ENCODE measurements around the gene VMO1.

VMO1 gene

DNA sequence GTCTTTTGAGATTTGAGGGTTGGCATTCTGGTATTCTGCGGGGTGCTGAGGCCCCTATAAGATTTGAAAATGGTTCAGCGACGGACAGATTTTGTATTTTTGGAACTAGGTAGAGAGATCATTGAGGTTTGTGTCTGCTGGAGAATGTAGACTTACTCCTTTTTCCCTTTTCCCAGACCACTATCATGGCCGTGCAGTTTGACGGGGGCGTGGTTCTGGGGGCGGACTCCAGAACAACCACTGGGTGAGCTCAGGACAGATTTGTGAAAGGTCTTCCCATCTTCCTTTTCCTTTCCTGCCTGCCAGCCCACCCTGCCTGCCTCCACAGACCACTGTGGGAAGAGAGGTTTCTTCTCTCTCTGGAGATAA lies 10.4 kb upstream of the VMO1 start:
- peak; percentile 55 for DNase-seq

DNA sequence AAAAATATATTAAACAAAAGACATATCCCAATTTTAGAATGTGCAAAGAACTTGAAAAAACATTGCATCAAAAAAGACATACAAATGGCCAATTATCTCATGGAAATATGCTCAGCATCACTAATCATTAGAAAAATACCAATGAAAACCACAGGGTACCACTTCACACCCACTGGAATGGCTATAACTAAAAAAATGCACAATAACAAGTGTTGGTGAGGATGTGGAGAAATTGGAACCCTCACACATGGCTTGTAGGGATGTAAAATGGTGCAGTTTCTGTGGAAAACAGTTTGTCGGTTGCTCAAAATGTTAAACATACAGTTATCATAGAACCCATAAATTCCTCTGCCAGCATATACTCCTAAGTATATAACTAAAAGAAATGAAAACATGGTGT lies 9.0 kb upstream of the VMO1 start:
- DNase-seq = no peak

DNA sequence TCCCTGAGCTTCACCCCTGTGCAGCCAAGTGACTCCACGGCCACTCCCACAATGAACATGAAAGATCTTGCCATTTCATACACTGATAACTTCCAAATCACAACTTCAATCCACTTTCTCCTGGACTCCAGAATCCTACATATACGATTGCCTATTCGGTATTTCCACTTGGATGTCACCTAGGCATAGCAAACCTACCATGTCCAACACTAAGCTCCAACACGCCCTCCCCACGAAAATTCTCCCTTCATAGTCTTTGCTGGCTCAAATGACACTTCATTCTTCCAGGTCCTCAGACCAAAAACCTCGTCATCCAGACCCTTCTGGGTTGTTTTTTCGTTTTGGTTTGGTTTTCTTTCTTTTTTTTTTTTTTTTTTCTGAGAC lies 4.5 kb upstream of the VMO1 start:
- no peak for DNase-seq

DNA sequence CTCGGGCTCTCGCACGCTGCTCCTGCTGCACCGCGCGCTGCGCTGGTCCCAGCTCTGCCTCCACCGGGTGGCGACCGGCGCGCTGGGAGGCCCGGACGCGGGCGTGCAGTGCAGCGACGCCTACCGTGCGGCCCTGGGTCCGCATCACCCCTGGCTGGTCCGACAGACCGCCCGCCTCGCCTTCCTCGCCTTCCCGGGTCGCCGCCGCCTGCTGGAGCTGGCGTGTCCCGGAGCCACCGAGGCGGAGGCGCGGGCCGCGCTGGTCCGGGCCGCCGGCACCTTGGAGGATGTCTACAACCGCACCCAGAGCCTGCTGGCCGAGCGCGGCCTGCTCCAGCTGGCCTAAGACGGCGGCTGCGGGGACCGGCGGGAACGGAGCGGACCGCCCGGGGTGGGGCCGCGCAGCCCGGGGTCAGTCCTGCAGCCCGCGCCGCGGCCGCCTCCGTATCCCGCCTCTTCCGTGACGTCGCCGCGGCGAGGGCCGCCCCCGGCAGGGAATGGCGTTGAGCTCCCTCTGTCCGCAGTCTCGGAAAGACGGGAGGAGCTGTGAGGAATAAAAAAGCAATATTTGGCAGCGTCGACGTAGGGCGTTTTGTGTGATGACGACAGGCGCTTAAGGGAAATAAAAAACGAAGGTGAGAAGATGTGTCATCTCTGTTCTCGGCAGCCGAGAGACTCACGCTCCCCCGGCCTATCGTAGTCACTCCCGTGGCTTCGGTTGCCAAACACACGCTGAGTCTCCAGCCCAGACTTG lies 4.0 kb upstream of the VMO1 start:
- peak; percentile 89 for DNase-seq

DNA sequence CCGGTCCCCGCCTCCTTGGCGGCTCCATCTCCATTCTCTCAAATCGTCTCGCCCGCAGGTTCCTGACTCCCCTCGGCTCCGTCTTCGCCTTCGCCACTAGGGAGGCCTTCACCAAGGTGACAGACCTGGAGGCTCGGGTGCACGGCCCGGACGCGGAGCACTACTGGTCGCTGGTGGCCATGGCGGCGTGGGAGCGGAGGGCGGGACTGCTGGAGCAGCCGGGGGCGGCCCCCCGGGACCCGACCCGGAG lies 3.5 kb upstream of the VMO1 start:
- no peak for DNase-seq

DNA sequence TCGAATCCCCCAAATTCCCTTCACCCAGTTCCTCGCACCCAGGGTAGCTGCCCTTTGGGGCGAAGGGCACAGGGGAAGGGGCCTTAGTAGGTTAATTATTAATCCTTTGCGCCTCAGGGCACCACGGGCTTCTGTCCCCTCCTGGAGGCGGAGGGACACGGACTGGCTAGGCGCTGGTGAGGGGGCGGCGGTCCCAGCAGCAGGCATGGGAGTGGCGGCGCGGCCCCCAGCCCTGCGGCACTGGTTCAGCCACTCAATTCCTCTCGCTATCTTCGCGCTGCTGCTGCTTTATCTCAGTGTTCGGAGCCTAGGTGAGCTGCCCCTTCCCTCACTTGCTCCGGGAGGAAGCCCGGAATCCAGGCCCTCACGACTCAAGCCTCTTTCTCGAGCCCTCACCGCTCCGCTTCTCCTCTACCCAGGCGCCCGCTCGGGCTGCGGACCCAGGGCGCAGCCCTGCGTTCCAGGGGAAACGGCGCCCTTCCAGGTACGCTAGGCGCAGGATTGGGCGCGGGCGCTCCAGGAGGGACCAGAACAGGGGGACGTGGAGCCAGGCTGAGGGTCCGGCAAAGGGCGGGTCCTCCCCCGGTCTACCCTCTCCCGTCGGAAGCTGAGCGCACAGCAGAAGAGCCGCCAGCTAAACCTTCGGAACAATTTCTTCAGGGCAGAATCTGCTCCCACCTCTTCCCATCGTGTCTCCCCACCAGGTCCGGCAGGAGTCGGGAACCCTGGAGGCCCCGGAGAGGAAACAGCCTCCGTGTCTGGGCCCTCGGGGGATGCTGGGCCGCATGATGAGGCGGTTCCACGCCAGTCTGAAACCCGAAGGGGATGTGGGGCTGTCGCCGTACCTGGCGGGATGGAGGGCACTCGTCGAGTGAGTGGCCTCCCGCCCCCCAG lies 2.9 kb upstream of the VMO1 start, which contains the start of gene GLTPD2:
Gene GLTPD2, plus strand, starts transcription at position 158 of the 894 bp plus-strand sequence. Its CDS starts 48 bp downstream, at position 206.
- no peak for DNase-seq

DNA sequence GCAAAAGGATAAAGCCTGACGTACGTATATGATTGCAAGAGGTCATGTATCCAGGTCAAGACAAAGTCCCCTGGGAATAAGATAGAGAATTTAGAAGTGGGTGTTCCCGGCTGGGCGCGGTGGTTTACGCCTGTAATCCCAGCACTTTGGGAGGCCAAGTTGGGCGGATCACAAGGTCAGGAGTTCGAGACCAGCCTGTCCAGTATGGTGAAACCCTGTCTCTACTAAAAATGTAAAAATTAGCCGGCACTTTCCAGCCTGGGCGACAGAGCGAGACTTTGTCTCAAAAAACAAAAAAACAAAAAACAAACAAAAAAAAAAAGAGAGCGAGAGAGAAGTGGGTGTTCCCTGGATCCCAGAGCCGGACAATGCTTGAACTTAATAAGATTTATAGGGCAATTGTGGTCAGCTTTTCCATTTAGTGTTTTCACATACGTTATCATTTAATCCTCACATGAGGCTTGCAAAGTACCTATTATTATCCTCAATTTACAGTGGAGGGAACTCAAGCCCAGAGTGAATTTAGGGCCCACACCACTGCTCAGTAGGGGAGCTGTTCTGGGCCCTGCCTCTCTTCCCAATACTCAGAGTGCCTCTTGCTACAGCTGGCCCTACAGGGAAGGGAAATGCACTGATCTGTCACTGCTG lies 2.1 kb upstream of the VMO1 start:
- DNase-seq = no peak

DNA sequence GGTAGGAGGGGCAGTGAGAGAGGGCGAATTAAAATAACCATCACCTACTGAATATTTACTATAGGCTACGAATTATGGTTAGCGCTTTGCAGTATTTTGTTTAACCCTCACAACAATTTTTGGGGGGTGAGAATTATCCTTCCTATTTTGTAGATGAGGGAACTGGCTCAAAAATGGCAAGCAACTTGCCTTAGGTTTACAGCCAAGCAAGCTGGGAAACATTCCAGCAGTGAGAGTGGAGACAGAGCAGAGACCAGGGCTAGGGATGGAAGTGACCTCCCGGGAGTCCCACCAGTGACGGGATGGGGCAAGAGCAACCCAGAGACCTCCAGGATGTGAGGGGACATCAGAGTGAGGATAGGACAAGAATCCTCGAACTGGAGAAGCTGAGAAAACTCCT lies 352 bp upstream of the VMO1 start:
- no peak for DNase-seq

DNA sequence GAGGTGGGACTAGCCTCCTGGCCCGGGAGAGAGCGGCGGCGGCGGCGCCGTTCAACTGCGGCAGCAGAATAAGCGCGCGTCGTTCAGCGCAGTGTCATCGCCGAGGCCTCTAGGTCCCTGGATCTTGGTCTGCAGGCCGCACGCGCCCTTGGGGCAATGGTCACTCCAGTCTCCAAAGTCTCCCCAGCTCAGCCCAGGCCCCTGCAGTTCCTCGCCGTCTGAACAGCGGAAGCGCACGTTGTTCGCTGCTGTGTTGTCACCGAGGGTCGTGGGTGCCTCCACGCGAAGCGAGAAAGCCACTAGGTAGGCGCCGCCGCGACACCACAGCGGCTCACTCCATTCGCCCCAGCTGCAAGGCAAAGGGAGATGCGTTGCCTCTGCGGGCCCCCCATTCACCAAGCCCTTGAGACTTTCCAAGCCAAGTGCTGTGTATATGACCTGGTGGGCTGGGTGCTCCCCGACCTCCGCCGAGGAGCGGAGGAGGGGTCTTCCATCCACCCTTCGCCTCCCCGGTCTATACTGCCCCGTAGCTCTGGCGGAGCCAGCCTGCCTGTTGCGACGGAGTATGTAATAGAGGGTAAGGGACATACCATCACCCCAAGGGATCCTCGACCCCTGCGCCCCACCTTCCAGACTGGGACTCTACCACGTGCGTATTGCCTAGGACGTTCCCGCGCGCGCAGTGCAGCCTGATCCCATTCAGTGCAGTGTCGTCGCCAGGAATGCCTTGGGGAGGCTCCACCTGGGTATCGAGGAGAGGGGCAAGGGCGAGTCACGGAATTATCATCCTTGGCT lies 656 bp downstream of the VMO1 start:
- DNase-seq = no peak

DNA sequence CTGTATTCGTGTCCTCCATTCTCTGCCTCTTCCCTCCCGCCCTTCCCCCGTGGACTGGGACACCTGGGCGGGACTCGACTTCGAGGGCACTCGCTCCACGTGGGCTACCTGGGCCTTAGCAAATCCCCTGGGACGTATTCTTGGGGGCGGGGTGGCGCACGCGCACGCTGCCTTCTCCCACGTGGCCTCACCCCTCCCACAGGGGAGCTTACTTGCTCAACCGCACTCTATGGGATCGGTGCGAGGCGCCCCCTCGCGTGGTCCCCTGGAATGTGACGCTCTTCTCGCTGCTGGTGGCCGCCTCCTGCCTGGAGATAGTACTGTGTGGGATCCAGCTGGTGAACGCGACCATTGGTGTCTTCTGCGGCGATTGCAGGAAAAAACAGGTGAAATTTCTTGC lies 3.5 kb downstream of the VMO1 start:
- no peak for DNase-seq

DNA sequence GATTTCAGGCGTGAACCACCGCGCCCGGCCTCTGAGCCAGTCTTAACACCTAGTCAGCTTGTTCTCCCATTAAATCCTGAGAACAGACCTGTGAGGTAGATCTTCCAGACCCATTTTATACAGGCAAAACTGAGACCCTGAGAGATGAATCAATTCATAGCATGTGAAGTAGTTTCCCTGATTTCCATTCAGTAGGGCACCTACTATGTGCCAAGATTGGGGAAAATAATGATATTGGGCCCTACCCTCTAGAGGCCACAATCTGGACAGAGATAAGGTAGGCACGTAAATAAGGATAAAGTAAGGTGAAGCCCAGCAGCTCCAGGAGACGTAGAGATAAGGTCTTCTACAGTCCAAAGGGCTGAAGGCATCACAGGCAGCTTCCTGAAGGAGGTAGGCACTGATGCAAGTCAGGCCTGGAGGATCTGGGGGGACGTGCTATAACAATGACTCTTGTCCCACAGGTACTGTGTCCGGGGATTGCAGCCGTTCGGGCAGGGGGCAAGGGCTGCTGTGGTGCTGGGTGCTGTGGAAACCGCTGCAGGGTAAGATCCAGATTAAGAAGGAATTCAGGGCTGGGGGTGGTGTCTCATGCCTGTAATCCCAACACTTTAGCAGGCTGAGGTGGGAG lies 5.7 kb downstream of the VMO1 start:
- no peak for DNase-seq

DNA sequence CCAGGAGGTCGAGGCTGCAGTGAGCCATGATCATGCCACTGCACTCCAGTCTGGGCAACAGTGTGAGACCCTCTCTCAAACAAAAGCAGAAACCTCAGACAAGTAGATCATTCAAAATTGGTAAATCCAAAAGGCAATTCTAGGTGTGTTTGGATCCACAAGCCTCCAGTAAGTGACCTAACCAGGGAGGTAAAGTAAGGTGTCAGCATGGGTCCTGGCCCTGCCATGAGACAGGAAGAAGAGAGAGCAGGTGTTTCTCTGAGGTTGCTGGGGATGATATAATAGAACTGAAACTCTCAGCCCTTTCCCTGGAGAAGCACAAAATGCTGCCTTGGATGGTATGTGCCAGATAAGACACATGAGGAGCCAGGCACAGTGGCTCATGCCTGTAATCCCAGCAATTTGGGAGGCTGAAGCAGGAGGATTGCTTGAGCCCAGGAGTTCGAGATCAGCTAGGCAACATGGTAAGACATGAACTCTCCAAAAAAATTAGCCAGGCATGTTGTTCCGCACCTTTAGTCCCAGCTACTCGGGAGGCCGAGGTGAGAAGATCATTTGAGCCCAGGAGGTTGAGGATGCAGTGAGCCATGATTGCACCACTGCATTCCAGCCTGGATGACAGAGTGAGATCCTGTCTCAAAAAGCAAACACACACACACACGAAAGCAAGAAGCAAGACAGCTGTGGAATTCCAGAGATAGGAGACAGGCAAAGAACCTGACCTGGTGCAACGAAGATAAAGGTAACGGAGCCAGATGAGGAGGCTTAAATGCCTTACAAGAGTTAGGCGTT lies 8.0 kb downstream of the VMO1 start:
- peak; percentile 61 for DNase-seq

DNA sequence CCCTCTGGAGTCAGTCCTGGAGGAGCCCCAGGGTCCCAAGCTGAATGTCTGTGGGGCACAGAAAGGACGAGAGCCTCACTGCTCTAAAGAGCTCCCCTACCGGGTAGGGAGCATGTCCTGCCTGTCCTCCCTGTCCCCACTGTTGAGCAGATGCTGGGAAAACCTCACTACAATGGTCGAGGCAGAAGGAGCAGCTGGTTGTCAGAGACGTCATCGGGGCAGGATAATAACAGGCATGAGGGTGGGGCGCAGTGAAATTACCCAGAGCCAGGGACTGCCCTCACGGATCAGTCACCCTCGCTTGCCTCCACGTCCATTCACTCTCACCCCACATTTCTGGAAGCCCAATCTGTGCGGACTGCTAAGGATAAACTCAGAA lies 13.9 kb downstream of the VMO1 start:
- no peak for DNase-seq

DNA sequence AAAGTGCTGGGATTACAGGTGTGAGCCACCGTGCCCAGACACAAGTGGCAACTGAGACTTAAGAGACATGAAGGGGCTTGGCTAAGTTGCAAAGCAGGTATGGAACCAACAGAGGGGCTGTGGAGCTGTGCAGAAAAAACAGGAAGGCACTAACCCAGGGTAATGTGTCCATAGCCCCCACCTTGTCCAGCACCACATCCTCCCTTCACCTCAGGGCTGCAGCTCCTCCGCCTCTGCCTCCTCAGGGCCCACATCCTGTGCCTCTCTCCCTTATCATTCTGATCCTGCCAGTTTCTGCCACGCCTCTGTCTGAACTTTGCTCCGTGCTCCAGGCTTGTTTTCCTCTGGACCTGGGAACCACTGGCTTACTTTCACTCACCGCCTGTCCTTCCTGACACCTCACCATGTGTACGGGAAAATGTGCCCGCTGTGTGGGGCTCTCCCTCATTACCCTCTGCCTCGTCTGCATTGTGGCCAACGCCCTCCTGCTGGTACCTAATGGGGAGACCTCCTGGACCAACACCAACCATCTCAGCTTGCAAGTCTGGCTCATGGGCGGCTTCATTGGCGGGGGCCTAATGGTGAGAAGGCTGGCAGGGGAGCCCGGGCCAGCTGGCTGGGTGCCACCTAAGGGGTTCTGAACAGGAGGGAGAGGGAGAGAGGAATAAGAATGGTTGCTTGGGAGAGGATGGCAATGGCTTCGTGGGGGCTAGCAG lies 14.5 kb downstream of the VMO1 start, which contains the start of gene TM4SF5:
Gene TM4SF5, plus strand, starts transcription at position 368 of the 716 bp plus-strand sequence. Its CDS starts 37 bp downstream, at position 405.
- DNase-seq = peak; percentile 61

DNA sequence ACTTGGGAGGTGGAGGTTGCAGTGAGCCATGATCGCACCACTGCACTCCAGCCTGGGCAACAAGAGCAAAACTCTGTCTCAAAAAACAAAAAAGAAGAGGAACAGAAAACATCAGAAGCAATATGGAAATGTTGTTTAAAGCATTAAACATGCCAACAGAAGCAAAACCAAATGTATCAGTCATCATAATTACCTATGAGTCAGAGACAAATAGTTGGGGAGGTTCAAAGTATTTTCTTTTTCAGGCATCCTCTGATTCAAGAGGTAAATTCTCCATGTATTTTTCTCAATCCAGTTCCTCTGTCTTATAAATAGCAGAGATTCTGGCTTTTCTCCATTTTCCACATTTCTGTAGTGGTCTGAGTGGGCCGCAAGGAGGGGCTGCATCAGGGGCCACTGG lies 16.5 kb downstream of the VMO1 start:
- no peak for DNase-seq

DNA sequence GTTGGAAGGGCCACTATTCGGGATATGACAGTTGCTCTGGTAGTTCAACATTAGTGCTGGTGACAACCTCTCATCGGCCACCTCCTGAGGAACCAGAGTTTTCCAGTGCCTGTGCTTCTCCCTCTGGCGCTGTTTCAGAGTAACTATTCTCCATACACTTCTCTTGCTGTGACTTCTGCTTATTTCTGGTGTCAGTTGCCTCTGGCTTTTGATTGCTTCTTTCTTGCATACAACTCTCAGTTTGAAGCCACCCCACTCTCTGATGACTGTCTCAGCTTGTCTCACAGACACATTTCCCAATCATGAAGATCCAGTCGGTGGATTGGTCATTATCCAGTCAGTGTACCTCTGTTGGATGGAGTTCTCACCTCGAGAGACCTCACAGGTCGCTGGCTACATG lies 17.9 kb downstream of the VMO1 start:
- no peak for DNase-seq

DNA sequence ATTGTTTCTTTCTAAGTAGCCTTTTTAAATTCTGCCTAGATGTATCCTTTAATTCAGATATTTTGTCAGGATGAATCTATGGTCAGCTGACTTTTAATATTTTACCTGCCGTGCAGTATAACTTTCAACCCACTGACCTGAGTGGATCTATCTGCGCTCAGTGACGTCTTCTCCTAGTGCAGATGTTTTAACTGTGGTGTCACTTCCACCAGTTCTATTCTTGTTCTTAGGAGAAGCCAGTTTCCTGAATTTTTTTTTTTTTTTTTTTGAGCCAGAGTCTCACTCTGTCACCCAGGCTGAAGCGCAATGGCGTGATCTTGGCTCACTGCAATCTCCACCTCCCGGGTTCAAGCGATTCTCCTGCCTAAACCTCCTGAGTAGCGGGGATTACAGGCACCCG lies 19.4 kb downstream of the VMO1 start:
- no peak for DNase-seq

DNA sequence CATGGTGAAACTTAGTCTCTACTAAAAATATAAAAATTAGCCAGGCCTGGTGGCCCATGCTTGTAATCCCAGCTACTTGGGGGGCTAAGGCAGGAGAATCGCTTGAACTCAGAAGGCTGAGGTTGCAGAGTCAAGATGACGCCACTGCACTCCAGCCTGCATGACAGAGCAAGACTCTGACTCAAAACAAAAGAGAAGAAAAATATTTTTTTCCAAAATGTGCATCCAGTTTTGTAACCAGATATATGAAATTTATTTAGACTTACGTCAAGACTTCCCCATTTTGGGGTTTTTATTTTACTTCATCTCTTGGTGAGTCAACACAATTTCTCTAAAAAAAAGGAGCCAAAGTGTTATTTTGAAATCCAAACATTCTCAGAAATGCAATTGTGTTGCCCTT lies 20.0 kb downstream of the VMO1 start:
- DNase-seq = no peak

DNA sequence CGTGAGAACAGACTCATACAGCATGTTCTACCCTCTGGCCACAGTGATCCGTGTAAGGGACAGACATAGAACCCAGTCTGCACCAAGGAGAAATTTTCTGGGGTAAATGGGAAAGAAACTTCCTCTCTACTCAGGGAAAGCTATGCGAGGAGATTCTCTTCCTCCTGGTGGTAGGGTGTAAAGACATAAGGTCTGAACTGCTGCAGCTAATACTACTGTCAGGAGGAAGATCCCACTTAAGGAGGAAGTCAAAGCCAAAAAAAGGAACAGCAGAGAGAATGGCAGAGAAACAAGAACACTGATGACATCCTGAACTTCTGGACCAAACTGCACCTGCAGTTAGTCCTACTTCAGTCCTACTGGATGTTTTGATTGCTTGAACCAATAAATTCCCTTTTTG lies 21.6 kb downstream of the VMO1 start:
- no peak for DNase-seq

DNA sequence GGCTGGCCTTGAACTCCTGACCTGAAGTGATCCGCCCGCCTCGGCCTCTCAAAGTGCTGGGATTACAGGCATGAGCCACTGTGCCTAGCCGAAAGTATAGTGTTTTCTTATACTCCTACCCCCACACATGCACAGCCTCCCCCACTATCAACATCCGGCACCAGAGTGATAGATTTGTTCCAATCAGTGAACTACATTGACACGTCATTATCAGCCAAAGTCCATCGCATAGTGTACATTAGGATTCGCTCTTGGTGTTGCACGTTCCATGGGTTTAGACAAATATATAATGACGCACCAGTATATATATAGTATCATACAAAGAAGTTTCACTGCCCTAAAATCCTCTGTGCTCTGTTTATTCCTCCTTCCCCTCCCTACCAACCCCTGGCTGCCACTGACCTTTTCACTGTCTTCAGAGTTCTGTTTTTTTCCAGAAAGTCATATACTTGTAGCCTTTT lies 26.4 kb downstream of the VMO1 start:
- no peak for DNase-seq

DNA sequence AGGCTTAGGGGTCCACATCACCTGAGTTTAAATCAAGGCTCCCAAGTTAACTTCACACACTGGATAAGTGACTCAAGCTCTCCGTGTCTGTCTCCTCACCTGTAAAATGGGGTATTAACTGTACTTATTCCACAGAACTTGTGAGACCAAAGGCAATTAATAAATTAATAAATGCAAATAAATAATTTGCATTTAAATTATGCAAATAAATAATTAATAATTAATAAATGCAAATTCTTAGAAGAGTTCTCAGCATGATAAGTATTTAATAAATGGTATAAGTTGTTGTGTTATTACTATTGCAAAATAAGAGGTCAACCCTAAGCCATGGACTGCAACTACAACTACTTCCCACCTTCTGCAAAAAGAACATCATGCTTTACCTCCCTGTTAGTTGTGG lies 32.8 kb downstream of the VMO1 start:
- no peak for DNase-seq
